Endothelial cell of hepatic sinusoid (primary cell): ENCODE results near the gene SLC22A13.
"Not testable (repeated sequence)": the region's sequence is repeated elsewhere in the genome, so short reads cannot be mapped to it uniquely, and the experiment has no call there.

Source experiments
- in situ Hi-C: cut with HindIII; loops from 2 replicates; pipeline ENCODE4 v1.10.0; 2017; ENCODE audit warnings: low sequenced_read_pairs

The SLC22A13 gene

DNA sequence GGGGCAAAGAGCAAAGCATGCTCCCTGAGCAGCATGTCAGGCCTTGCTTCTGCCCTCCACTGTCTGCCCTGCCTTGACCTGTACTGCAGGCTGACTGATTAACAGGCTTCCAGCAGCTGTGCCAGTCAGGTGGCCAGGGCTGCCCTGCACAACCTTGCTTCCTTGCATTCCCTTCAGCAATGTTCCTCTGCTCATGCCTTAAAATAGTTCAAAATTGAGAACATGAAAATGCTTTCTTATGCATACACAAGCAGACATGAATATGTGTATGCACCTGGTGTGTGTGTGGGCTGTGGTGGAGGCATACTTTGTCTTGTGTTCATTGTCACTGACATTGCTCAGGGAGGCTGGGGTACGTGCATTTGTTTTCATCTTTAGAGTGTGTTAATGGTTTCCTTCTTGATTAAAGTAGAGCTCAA lies 1.2 kb upstream of the SLC22A13 start:
- in situ Hi-C loops = no loop called here

DNA sequence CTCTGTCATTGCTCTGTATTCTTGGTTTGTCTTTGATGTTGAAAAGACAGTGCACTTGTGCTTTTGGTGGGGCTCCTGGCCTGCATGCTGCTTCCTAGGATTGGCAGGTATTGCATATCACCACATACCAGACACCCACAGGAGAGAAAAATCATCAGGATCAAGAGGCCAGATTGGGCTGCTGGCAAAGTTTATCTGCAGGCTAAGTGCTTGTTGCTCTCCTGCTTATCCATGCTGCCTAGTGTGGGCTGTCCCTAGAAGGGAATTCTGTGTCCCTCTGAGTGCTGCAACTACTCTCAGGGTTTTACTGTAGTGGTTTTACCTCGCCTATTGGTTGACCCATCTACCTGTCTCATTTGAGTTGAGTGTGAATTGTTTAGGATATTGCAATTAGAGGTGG lies 833 bp upstream of the SLC22A13 start:
- in situ Hi-C loops = no loop called here

DNA sequence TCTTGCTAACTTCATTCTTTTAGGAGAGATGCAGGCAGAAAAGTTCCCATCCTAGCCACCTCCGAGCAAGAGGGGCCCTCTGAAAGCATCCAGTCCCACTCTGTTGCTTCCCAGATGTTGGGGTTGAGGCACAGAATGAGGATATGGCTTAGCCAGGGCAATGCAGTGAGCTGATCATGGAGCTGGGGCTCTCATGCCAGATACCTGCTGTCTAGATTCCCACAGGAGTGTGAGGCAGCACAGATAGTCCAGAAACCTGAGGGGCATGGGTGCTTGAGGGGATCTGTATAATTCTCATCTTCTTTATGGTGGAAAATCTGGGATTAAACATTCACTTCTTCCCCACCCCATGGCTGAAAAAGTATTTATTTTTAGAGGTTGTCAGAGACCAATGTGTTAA lies 1.2 kb downstream of the SLC22A13 start:
- in situ Hi-C loops = no loop called here

- in situ Hi-C loops = no loop called here
Observed at GRCh38 chr3:38267662-38268061, 2.0 kb downstream of the SLC22A13 start.

DNA sequence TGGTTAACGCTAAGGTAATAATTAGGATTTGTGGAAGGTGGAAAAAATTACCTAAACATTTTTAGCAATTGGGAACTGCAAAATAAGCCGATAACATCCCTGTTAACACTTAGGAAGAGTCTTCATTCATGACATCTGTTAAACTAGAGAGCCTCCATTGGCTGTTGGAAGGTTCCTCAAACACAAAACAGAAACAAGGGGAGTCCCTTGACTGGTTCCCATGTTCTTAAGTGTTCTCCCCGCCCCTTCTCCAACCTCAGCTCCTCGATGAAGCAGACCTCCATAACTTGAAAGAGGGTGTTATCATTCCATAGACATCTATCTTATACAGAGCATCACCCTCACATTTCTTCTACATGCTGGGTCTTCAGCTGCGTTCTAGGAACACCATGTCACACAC lies 2.5 kb downstream of the SLC22A13 start:
- in situ Hi-C loops = no loop called here

- in situ Hi-C loops = no loop called here
Observed at GRCh38 chr3:38268522-38268921, 2.9 kb downstream of the SLC22A13 start.

- in situ Hi-C loops = no loop called here
Observed at GRCh38 chr3:38270606-38271005, 5.0 kb downstream of the SLC22A13 start.

- in situ Hi-C loops = no loop called here
Observed at GRCh38 chr3:38271553-38271952, 5.9 kb downstream of the SLC22A13 start.

GRCh38 chr3:38274864-38275649 lies 9.4 kb downstream of the SLC22A13 start:
- in situ Hi-C loops = no loop called here

- in situ Hi-C loops = no loop called here
Observed at GRCh38 chr3:38275658-38276057, 10.0 kb downstream of the SLC22A13 start.

- in situ Hi-C loops = no loop called here
Observed at GRCh38 chr3:38276081-38276916, 10.7 kb downstream of the SLC22A13 start.

DNA sequence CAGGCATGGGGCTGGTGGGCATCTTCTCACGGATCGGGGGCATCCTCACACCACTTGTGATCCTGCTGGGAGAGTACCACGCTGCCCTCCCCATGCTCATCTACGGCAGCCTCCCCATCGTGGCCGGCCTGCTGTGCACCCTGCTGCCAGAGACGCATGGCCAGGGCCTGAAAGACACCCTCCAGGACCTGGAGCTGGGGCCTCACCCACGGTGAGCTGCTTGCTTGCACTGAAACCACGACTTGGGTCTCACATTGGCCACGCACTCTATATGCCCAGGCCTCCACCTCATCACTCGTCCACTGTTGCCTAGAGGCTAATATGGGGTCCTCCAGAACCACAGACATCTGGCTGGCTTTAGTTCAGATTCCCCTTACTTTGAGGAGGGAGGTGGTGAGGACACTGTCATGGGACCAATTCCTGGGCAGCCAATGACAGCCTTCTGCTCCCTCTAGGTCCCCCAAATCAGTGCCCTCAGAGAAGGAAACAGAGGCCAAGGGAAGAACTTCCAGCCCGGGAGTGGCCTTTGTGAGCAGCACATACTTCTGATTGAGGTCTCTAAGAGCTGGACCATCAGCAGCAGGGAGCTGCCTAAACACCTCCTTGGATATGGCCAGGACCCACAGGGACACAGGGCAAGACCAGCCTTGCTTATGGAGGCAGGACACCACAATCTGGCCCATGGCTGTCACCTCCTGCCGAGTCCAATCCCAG lies 11.5 kb downstream of the SLC22A13 start:
- in situ Hi-C loops = no loop called here

- in situ Hi-C loops = no loop called here
Observed at GRCh38 chr3:38278841-38279240, 13.2 kb downstream of the SLC22A13 start.

- in situ Hi-C loops = loop anchor here (5.0 kb wide), 2 partner anchors 50 to 155 kb away; no protein-coding TSS in a partner anchor
Observed at GRCh38 chr3:38281895-38282686, 16.5 kb downstream of the SLC22A13 start, which contains the start of gene SLC22A14. Gene SLC22A14 (plus strand): TSS chr3:38282294. CDS start chr3:38306027, 23,733 bp downstream.

DNA sequence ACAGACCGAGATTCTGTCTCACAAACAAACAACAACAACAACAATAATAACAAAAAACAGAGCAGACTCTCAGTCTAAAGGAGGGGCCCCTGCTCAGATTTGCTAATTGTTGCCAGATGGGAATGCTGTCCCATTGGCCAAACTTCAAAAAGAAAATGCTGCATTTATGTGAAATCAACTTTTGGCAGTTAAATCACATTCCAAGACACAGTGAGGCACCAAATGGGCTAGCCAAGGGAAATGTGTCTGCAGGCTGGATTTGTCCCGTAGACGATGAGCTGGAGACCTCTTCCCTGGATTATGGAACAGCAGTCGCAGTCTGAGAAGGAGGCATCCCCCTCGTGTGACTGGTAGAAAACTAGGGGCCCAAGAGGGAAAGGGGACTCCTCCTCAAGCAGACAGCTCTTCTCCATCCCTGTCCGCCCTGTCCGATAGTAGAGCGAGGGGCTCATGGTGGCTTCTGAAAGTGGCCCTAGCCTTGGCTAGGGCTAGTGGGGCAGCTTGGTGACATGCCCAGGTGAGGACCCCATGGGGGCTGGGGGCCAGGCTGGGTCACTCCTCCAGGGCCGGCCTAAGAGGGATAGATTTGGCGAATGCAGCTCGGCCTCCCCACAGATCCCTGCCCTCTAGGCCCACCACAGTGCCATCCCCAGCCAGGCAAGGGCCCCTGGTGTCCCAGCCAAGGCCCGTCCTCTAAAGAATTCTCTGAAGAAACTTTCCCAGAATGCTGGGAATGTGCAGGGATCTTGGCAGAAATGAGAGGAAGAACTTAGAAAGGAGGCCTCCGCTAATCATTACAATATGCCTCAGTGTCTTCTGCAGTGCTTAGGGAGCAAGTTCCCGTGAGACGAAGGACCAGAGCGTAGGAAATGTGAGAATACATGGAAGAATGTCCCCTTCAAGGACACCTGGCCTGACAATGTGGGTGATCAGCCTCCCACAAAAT lies 18.5 kb downstream of the SLC22A13 start:
- in situ Hi-C loops = loop anchor here (5.0 kb wide), 2 partner anchors 52 to 157 kb away; no protein-coding TSS in a partner anchor

- in situ Hi-C loops = loop anchor here (5.0 kb wide), 2 partner anchors 52 to 157 kb away; no protein-coding TSS in a partner anchor
Observed at GRCh38 chr3:38284756-38285150, 19.1 kb downstream of the SLC22A13 start.

- in situ Hi-C loops = not testable (repeated sequence)
Observed at GRCh38 chr3:38289286-38290217, 23.9 kb downstream of the SLC22A13 start.

DNA sequence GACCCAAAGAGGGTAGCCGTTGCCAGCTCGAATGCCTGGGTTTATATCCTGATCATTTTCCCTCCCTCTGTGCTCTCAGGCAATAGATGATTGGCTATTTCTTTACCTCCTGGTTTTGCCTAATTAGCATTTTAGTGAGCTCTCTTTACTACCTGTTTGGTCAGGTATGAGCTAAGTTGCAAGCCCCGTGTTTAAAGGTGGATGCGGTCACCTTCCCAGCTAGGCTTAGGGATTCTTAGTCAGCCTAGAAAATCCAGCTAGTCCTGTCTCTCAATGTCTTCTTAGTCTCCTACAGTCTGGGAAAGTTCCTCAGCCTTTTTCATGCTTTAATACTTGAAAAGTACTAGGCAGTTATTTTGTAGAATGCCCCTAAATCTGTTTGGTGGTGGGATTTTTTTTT lies 31.4 kb downstream of the SLC22A13 start:
- in situ Hi-C loops = not testable (repeated sequence)
